Endothelial cell (in vitro differentiated cells): ENCODE data around the gene WASF2. TPM values are rescaled to one million over a fixed set of nuclear protein-coding genes. Genes with fewer than 3 reads are reported as not detected.

ENCODE experiments used
- DNase-seq: peaks from one replicate; pipeline ENCODE4 v3.0.0; 2021; ENCODE audit warnings: low spot score
- H3K27ac Mint-ChIP-seq: one replicate; pipeline ENCODE4 v1.8.0; 2021; ENCODE audit warnings: mixed read lengths, inconsistent platforms; ENCODE audit not compliant: unreplicated experiment
- H3K27me3 Mint-ChIP-seq: one replicate; pipeline ENCODE4 v1.8.0; 2021; ENCODE audit warnings: mild to moderate bottlenecking, moderate library complexity, mixed read lengths, inconsistent platforms; ENCODE audit not compliant: unreplicated experiment
- H3K36me3 Mint-ChIP-seq: one replicate; pipeline ENCODE4 v1.8.0; 2021; ENCODE audit warnings: mild to moderate bottlenecking, low read depth, mixed read lengths, inconsistent platforms; ENCODE audit not compliant: unreplicated experiment
- H3K4me1 Mint-ChIP-seq: one replicate; pipeline ENCODE4 v1.8.0; 2021; ENCODE audit warnings: mild to moderate bottlenecking, mixed read lengths, inconsistent platforms; ENCODE audit not compliant: unreplicated experiment
- H3K4me3 Mint-ChIP-seq: one replicate; pipeline ENCODE4 v1.8.0; 2021; ENCODE audit warnings: mild to moderate bottlenecking, mixed read lengths, inconsistent platforms; ENCODE audit not compliant: unreplicated experiment
- H3K9me3 Mint-ChIP-seq: one replicate; pipeline ENCODE4 v1.8.0; 2021; ENCODE audit warnings: mixed read lengths, inconsistent platforms; ENCODE audit not compliant: unreplicated experiment
- CTCF ChIP-seq: fragments of 200-600 bp; sonication (generic); IDR thresholded peaks from one replicate; pipeline ENCODE4 v1.5.0; 2021; ENCODE audit warnings: antibody characterized with exemption; ENCODE audit not compliant: unreplicated experiment
- total RNA-seq: library from RNA; stranded (reverse); fragmentation: NEBNext Ultra II Directional; extraction: Animal tissue kit (Norgen Biotek cat#: 25700); gene quantifications from one replicate; pipeline ENCODE4 v1.2.1, GENCODE V29; 2021; ENCODE audit not compliant: unreplicated experiment

Gene WASF2
- total RNA-seq, 1 donor from 2014 or later = 272 TPM

- DNase-seq = no peak
- Mint-ChIP-seq H3K9me3 (peaks cover 6% of the 10 kb centered on the region), H3K36me3 (peaks cover 16% of the 10 kb centered on the region), H3K27ac (peak overlapping the region; percentile 94), H3K4me3 (peak overlapping the region; percentile 50), H3K27me3 (peaks cover 8% of the 10 kb centered on the region), H3K4me1 (peaks cover 72% of the 10 kb centered on the region)
- TF ChIP-seq CTCF = no peak
These were observed 58.4 kb downstream of the WASF2 start for GRCh38 chr1:27431601-27431940.

- Mint-ChIP-seq H3K4me1 (peaks cover 71% of the 10 kb centered on the region), H3K27ac (peak overlapping the region; percentile 94), H3K4me3 (peak overlapping the region; percentile 50), H3K9me3 (peaks cover 6% of the 10 kb centered on the region), H3K36me3 (peaks cover 19% of the 10 kb centered on the region), H3K27me3 (peaks cover 8% of the 10 kb centered on the region)
- no peak for DNase-seq
- TF ChIP-seq CTCF = no peak
These were observed 58.9 kb downstream of the WASF2 start for GRCh38 chr1:27430903-27431600.

- peaks cover 6% of the 10 kb centered on the region for H3K9me3 Mint-ChIP-seq
- DNase-seq = no peak
- H3K27me3 Mint-ChIP-seq = peaks cover 8% of the 10 kb centered on the region
- H3K4me1 Mint-ChIP-seq = peaks cover 68% of the 10 kb centered on the region
- TF ChIP-seq CTCF = no peak
- H3K36me3 Mint-ChIP-seq = peaks cover 28% of the 10 kb centered on the region
- no peak overlapping the region for H3K4me3 Mint-ChIP-seq
- H3K27ac Mint-ChIP-seq = peak overlapping the region; percentile 94
These were observed 60.9 kb downstream of the WASF2 start for GRCh38 chr1:27429029-27429425.

GRCh38 chr1:27428316-27429028 lies 61.5 kb downstream of the WASF2 start:
- DNase-seq = no peak
- peaks cover 1% of the 10 kb centered on the region for H3K9me3 Mint-ChIP-seq
- H3K27me3 Mint-ChIP-seq = peaks cover 4% of the 10 kb centered on the region
- TF ChIP-seq CTCF = no peak
- peaks cover 64% of the 10 kb centered on the region for H3K4me1 Mint-ChIP-seq
- peak overlapping the region; percentile 94 for H3K27ac Mint-ChIP-seq
- peak overlapping the region; percentile 47 for H3K4me3 Mint-ChIP-seq
- peaks cover 31% of the 10 kb centered on the region for H3K36me3 Mint-ChIP-seq

GRCh38 chr1:27427816-27428315 lies 62.1 kb downstream of the WASF2 start:
- no peak for DNase-seq
- Mint-ChIP-seq H3K27me3 (peaks cover 2% of the 10 kb centered on the region), H3K4me3 (peak overlapping the region; percentile 47), H3K36me3 (peaks cover 31% of the 10 kb centered on the region), H3K27ac (peak overlapping the region; percentile 94), H3K9me3 (no peaks in the 10 kb centered on the region), H3K4me1 (peaks cover 59% of the 10 kb centered on the region)
- no peak for TF ChIP-seq CTCF
